ENCODE measurements around the gene ARSJ.

- TF ChIP-seq CTCF (IDR thresholded peaks at IDR 0.05) (no peak), EP300 (IDR thresholded peaks at IDR 0.05) (no peak), POLR2A (IDR thresholded peaks at IDR 0.05) (no peak)
Observed at GRCh38 chr4:114019969-114020358, 40.5 kb upstream of the ARSJ start.
